Measurements from ENCODE around the gene TMEM187.

Gene TMEM187

DNA sequence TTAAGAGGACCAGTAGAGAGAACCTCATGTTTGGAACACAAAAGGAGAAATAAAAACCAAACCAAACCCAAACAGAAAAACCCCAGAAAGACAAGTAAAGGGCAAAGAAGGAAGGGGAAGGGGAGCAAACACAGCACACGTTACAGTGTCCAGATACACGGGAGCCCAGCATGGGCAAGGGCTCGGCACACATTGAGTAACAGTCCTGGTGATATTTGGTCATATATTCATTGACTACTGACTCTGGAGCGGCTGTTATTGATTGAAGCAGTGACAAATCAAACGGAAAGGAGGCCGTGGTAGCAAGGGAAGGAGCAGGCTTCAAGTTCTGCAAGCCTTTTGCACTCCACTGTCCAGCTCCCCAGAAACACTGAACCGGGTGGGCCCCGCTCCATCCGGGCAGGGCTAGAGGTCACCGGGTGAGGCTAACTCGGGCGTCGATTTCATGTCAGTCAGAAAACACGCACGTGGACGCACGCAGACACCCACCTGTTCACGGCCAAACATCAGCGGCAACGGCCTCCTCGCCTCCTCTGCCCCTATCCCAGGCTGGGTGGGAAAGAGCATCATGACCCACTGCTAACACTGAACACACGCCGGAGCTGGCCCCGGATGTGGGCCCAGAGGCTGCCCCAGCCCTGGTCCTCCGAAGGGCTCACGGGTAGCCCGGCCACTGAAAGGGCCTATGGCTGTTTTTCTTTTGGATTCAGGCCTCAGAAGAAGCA is 50.9 kb downstream of the TMEM187 start:
- DNase-seq: no peak

DNA sequence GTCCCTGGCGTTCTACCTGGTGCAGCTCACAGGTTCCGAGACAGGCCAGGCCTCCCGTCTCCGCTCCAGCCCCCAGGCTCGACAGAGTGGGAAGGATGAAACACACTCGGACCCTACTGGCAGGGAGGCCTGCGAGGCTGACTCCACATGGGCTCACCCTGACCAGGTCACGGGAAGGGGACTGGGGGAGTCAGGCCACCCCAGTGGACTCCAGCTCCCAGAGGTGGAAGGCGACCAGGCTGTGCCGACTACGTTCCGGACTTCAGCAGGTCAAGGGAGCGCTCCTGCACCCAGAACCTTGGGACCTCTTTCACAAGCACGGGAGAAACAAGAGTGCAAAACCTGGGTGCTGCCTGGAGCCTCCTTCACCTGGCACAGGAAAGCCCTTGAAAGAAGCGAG is 51.7 kb downstream of the TMEM187 start:
- DNase-seq: no peak

DNA sequence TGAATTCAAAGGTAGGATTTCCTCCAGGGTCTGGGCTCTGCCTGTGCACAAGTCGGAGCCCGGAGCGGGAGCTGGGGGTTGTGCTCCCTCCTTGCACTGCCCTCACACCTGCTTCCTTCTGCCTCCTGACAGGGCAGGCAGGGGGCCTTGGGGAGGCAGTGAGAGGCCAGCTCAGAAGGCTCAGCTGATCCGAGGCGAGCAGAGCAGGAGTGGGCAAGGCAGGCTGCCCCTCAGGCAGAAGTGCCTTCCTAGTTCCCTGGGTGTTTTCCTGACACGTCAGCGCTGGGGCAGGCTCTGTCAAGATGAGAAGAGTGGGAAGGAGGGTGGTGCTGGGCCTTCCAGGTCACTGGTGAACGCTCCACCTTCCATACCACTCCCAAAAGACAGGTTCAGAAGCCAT is 52.7 kb downstream of the TMEM187 start:
- DNase-seq: no peak

DNA sequence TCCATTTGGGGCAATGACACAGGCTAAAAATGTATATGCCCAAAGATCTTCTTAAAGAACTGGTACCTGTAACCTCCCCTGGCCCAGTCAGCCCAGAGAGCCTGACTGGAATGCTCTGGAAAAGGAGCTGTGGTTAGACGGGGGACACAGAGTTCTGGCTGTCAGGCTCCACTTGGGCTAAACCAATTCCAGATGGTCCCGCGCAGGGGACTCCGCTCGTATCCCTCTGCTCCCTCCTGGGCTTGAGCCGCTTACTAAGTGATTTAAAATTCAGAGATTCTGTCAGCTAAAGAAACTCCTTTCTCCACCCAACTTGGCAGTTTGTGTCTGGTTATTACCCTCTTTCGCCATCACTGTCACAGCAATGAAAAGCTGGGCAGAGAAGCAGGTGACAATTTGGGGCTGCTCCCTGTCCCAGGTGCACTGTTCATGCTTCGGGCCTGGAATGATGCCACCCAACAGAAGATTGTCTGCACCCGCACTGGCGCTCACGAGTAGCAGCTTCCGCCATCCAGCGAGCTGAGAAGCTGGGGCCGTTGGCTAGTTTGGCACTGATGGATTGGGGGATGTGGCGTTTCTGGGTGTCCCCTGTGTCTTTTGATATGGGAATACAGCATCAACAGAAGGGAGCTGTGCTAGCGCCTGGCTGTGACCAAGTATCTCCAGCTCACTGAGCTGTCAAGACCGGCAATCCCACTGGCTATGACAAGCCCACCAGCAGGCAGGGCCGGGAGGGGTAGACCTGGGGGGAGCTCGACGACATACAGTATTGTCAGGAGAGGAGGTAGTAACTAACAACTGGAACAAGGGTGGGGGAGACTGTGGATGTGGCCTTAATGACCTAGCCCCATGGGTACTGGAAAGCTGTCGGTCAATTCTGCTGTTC is 53.8 kb downstream of the TMEM187 start:
- DNase-seq: no peak

DNA sequence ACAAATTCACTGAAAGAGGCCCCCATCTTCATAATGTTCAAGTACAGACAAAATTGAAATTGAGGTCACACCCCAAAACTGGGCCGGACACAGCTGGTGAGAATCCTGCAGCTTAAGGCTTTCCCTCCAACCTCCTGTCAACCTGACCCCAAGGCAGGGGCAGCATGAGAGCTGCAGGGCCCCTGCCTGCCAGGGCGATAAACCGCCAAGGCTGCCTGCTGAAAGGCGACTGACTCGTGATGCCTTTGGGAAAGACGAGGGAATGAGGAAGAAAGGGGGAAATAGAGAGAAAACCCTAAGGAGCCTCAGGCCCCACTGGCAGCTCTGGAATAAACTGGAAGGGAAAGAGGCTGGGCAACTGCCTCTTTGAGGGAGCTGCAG is 54.5 kb downstream of the TMEM187 start:
- DNase-seq: no peak

DNA sequence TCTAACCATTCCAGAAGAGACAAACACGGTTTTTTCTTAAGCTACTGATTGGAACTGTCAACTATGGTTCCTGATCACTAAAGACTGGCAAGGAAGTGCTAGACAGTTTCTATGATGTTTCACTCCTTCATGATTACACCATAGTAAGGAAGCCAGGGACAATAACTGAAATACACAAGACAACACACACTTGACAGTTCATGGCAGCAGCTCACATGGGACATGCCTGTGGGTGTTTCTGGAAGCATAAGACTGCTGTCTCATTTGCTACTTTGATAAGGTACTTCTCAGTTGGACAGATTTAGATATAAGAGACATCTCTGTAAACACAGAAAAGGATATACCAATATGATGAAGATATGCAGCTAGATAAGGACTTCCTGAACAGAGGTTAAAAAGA is 55.4 kb downstream of the TMEM187 start:
- DNase-seq: no peak

DNA sequence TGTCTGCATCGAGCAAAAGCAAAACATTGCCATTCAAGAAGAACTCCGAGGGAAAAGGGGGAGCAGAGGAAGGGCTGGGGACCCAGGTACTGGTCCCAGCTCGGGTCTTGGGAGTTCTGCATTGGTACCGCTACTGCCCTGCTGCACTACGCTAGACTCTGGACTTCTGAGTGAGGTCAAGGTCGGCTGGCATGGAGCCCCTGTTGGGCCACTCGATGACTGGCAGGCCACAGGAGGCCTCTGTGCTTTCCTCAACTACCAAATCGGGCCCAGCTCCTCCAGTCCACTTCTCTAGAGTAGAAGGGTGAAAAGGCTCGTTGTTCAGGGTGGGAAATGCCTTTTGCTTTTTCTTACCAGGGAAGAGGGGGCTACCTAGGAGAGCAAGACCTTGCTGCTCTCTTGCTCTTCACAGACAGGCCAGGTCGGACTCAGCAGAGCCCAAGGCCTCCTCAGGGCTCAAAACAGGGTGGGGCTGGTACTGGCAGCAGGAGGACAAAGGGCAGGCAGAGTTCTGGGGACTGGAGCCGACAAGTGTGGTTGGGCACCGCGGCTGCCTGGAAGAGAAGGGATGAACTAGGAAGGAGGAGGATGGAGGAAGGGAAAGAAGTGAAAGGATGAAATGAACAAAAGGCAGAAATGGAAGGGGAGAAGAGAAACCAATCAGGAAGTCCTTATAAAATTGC is 56.1 kb downstream of the TMEM187 start:
- no peak for DNase-seq

DNA sequence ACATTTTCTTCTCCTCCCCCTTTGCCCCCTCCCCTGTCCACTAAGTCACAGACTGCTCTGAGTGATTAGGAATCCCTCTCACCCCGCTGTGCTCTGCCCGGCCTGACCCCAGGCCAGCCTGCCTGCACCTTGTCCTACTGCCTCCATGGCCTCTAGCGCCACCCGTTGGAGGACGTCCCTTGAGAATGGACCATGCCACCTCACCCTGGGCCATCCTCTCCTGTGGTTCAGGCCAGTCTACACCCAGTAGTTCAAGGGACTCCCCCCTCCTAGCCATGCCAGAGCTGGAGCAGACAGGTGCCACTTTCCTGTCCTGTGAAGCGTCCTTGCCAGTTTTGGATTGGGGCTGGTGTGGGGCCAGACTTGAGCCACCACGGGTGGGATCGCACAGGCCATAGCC is 56.9 kb downstream of the TMEM187 start:
- DNase-seq: no peak

DNA sequence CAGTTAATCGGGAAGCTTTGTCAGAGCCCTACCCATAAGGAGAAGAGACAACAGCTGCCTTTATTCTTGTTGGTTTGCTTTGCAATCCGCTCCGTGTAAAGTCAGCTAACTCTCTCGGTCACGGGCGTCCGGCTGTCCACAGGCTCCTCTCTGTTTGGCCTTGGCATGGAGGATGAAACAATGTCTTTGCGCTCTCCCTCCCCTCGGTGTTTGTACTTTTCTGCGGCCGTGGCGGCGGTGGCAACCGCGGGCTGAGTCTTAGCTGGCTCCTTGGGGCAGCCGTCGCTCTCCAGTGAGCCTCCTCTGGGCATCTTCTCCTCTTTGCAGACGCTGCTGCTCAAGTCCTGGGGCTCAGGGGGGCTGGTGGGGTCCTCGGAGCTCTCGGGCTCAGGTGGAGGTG is 57.7 kb downstream of the TMEM187 start:
- DNase-seq: no peak

DNA sequence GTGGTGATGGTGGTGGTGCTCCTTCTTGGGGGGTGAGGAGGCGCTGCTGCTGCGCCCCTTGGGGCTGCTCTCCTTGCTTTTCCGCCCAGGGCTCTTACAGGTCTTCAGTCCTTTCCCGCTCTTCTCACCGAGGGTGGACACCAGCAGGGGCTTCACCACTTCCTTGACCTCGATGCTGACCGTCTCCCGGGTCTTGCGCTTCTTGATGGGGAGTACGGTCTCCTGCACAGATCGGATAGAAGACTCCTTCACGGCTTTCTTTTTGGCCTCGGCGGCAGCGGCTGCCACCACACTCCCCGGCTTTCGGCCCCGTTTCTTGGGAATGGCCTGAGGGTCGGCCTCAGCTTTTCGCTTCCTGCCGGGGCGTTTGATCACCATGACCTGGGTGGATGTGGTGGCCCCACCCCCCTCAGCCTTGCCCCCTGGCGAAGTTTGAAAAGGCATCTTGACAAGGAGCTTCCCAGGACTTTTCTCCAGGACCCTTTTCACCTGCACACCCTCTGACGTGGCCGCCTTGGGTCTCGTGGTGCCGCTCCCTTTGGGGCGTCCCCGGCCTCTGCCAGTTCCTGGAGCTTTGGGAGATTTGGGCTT is 58.3 kb downstream of the TMEM187 start:
- DNase-seq: no peak

DNA sequence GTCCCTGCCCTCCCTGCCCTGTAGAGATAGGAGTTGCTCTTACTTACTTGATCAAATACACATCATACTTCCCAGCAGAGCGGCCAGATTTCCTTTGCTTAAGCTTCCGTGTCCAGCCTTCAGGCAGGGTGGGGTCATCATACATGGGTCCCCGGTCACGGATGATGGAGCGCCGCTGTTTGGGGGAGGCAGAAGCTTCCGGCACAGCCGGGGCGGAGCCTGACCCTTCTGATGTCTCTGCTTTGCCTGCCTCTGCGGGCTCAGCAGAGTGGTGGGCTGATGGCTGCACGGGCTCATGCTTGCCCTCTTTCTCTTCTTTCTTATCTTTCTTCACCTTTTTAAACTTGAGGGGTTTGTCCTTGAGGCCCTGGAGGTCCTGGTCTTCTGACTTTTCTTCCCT is 59.6 kb downstream of the TMEM187 start:
- no peak for DNase-seq

DNA sequence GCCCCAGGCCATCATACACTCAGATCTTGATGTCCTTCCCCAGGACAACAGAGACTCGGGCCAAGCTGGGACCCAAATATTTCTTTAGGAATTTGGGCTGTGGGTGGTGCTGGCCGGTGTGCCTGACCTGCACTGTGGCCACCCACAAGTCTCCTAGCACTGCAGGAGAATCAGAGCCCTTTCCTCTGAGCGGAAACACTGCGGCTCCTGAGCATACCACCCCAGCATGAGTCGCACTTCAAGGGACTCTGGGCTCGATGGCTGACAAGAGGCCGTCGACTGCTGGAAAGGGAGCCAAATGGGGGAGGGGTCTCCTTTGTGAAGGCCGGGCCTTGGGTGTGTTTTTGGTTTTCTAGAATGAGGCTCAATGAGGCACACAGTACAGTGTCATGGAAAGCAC is 60.1 kb downstream of the TMEM187 start:
- no peak for DNase-seq

Data from DMS 273 treated with DMSO at 0.1 percent for 48 hours (cell line).